Calu3 (cell line): ENCODE results near the gene ENO2. TPM values are rescaled to one million over a fixed set of nuclear protein-coding genes. Genes with fewer than 3 reads are reported as not detected.

ENCODE experiments used
- BruUV-seq: library from RNA; stranded (reverse); fragments of 400-500 nt; replicated peaks from 2 replicates; lab custom pipeline; 2021; lab: Mats Ljungman, UMichigan
- CTCF ChIA-PET: fragments of 300-600 bp; sonication (Branson Sonifier 250); formaldehyde crosslinking; loops from one replicate; lab custom pipeline; 2022; ENCODE audit warnings: antibody characterized with exemption; lab: Charles Lee
- DNase-seq: peaks from one replicate; pipeline ENCODE4 v3.0.0; 2022
- H3K27ac Mint-ChIP-seq: one replicate; pipeline ENCODE4 v1.8.0; 2022; ENCODE audit warnings: mixed read lengths; ENCODE audit not compliant: unreplicated experiment
- H3K27me3 Mint-ChIP-seq: one replicate; pipeline ENCODE4 v1.8.0; 2022; ENCODE audit warnings: mixed read lengths; ENCODE audit not compliant: unreplicated experiment
- H3K36me3 Mint-ChIP-seq: one replicate; pipeline ENCODE4 v1.8.0; 2022; ENCODE audit warnings: mild to moderate bottlenecking, moderate library complexity, mixed read lengths; ENCODE audit not compliant: insufficient read depth, unreplicated experiment
- H3K4me1 Mint-ChIP-seq: one replicate; pipeline ENCODE4 v1.8.0; 2022; ENCODE audit warnings: mild to moderate bottlenecking, low read depth, mixed read lengths; ENCODE audit not compliant: unreplicated experiment
- H3K4me3 Mint-ChIP-seq: one replicate; pipeline ENCODE4 v1.8.0; 2022; ENCODE audit warnings: mild to moderate bottlenecking, low read depth, moderate library complexity, mixed read lengths; ENCODE audit not compliant: unreplicated experiment
- H3K9me3 Mint-ChIP-seq: one replicate; pipeline ENCODE4 v1.8.0; 2022; ENCODE audit warnings: low read depth, mixed read lengths; ENCODE audit not compliant: unreplicated experiment
- intact Hi-C: fragments of 100-400 bp; cut with micrococcal nuclease; formaldehyde crosslinking; loops from one replicate; pipeline ENCODE4 v1.10.0; 2022; ENCODE audit not compliant: unreplicated experiment
- total RNA-seq: library from RNA; stranded (reverse); gene quantifications from 2 replicates; pipeline ENCODE4 v1.2.3, GENCODE V29; 2022
- TF ChIP-seq, protein P1 (sequence below): fragments of 200-600 bp; IDR thresholded peaks from one replicate; pipeline ENCODE4 v1.8.0; 2022; ENCODE audit warnings: antibody characterized with exemption; ENCODE audit not compliant: unreplicated experiment

The ENO2 gene
- total RNA-seq, 1 experiment from 2014 or later: 16.1 TPM

DNA sequence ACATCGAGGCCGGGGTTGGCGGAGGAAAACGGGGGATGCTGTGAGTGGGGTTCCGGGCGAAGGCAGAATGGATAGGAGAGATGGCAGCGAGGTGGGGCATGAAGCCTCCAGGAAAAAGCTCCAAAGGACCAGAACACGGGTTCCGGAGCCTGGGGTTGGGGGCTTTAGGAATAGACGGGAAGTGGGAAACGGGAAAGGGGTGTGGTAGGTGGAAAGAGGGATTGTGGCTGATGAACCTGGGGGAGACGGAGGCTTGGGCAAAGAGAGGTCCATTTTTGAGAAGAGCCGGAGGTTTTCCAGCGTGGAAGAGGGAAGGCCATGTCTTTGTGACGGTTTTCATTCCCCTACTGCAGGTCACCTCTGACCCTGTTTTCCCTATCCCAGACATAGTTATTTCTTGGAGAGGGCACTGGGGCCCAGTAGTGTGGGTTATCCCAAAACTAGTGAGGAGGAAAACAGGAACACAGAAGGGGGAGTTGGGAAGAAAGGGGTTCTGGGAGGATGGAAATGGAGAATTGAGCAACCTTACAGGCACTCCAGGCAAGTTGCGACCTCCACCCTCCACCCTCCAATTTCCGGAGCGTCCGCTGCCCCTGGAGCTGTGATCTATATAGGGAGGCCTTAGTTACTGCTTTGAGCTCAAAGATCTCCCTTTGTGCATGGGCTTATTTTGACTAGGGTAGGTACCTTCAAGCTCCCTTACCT, 14.5 kb downstream of the ENO2 start:
- Mint-ChIP-seq H3K27ac (peak overlapping the region; percentile 68), H3K9me3 (no peaks in the 10 kb centered on the region), H3K4me3 (peak overlapping the region; percentile 83), H3K27me3 (no peaks in the 10 kb centered on the region), H3K4me1 (peaks cover 75% of the 10 kb centered on the region), H3K36me3 (peaks cover 53% of the 10 kb centered on the region)
- CTCF ChIA-PET: interaction anchor here (0.6 to 1.5 kb wide), 3 partner anchors 9 to 165 kb away, joined by 4 to 8 read pairs (median 7); no protein-coding TSS in a partner anchor
- intact Hi-C loops: loop anchor here (5.0 kb wide), 1 partner anchor 62 kb away; the partner anchor contains the start of gene TPI1
- no peak for DNase-seq
- BruUV-seq: no TSS peak
- TF ChIP-seq, protein P1, sequence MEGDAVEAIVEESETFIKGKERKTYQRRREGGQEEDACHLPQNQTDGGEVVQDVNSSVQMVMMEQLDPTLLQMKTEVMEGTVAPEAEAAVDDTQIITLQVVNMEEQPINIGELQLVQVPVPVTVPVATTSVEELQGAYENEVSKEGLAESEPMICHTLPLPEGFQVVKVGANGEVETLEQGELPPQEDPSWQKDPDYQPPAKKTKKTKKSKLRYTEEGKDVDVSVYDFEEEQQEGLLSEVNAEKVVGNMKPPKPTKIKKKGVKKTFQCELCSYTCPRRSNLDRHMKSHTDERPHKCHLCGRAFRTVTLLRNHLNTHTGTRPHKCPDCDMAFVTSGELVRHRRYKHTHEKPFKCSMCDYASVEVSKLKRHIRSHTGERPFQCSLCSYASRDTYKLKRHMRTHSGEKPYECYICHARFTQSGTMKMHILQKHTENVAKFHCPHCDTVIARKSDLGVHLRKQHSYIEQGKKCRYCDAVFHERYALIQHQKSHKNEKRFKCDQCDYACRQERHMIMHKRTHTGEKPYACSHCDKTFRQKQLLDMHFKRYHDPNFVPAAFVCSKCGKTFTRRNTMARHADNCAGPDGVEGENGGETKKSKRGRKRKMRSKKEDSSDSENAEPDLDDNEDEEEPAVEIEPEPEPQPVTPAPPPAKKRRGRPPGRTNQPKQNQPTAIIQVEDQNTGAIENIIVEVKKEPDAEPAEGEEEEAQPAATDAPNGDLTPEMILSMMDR: no peak

DNA sequence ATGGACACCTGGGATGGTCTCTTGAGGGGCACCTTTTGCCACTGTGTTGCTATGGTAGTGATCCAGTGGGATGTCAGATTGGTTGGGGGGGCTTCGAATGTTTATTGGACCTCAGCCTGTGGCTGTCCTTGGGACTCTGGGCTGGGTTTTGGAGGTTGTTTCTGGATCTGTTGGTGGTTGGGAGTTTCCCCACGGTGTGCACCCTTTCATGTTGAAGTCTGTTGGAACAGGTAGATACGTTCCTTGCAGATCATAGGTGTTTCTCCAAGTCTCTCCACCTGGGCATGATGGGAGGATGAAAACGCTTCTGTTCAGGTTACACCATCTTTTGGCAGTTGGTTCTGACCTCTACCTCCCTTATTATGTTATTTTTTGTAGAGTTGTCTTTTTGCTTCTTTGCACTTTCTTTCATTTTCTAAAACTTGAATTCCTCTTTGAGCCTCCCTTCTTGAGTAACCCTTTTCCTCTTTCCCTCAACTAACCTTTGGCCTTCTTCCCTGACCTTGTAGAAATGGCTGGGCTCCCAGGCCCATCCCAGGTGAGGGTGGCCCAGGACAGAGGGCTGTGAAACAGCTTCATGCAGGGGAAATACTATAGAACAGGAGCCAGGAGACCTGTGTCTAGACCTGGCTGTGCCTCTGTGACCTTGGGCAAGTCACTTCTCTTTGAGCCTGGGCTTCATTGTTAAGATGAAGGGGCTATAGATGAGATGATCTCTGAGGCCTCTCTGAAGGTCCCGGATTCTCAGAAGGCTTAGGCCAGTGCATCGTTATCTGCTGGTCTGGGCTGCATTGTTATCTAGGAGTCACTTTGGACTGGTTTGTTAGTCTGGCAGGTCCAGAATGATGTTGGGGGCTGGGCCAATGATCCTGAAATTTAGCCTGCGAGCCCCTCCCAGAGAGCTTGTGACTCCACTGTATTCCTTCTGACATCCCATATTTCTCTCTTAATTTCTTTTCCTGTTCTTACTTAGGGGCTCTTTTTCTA, 15.4 kb downstream of the ENO2 start:
- peaks cover 77% of the 10 kb centered on the region for H3K4me1 Mint-ChIP-seq
- DNase-seq: no peak
- peak overlapping the region; percentile 68 for H3K27ac Mint-ChIP-seq
- H3K4me3 Mint-ChIP-seq: peak overlapping the region; percentile 83
- BruUV-seq: TSS peak; percentile 13
- TF ChIP-seq, protein P1: no peak
- H3K9me3 Mint-ChIP-seq: no peaks in the 10 kb centered on the region
- no peaks in the 10 kb centered on the region for H3K27me3 Mint-ChIP-seq
- H3K36me3 Mint-ChIP-seq: peaks cover 60% of the 10 kb centered on the region
- CTCF ChIA-PET: interaction anchor here (0.7 to 1.5 kb wide), 2 partner anchors 8 to 71 kb away, joined by 3 to 7 read pairs; no protein-coding TSS in a partner anchor
- intact Hi-C loops: loop anchor here (5.0 kb wide), 1 partner anchor 62 kb away; the partner anchor contains the start of gene TPI1

DNA sequence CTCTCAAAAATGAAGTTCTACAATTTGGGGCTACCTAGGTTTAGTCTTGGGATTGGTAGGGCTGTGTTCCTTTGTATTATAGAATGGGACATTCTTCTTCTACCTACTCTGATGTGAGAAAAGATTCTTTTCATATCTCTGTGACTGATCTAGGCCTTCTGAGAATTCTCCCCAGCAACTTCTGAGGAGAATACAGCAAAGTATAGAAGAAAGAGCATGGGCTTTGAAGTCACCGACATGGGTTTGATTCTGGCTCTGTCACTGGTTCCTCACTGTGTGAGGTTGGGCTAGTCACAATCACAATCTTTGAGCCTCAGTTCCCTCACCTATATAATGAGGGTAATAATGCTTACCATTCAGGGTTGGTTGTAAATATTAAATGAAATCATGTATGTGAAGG, 18.4 kb downstream of the ENO2 start:
- CTCF ChIA-PET: no interaction called here
- Mint-ChIP-seq H3K9me3 (no peaks in the 10 kb centered on the region), H3K36me3 (peaks cover 65% of the 10 kb centered on the region), H3K4me1 (peaks cover 53% of the 10 kb centered on the region), H3K4me3 (no peak overlapping the region), H3K27me3 (no peaks in the 10 kb centered on the region), H3K27ac (no peak overlapping the region)
- no peak for DNase-seq
- intact Hi-C loops: no loop called here
- no TSS peak for BruUV-seq
- TF ChIP-seq, protein P1: no peak

DNA sequence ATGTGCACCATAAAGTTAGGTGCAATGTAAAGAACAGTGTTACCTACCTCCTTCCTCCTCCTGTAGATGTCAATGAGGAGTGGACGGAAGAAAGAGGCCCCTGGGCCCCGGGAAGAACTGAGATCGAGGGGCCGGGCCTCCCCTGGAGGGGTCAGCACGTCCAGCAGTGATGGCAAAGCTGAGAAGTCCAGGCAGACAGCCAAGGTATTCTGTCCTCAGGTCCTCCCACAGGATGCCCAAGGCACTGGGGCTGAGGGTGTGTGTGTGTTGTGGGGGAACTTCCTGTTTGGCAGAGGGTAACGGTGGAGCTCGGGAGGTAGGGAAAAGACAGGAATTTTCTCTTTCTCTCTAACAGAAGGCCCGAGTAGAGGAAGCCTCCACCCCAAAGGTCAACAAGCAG, 19.7 kb downstream of the ENO2 start:
- peak overlapping the region; percentile 18 for H3K27ac Mint-ChIP-seq
- no peak overlapping the region for H3K4me3 Mint-ChIP-seq
- H3K36me3 Mint-ChIP-seq: peaks cover 69% of the 10 kb centered on the region
- TF ChIP-seq, protein P1: no peak
- H3K27me3 Mint-ChIP-seq: no peaks in the 10 kb centered on the region
- no peaks in the 10 kb centered on the region for H3K9me3 Mint-ChIP-seq
- CTCF ChIA-PET: no interaction called here
- peaks cover 58% of the 10 kb centered on the region for H3K4me1 Mint-ChIP-seq
- intact Hi-C loops: no loop called here
- no peak for DNase-seq
- no TSS peak for BruUV-seq
